Superior temporal gyrus (tissue), 1 donor: ENCODE data around the gene TAOK3.
A peak's percentile ranks its signal among the peaks of the same experiment; 100 is the strongest.
"Not testable (repeated sequence)": the region's sequence is repeated elsewhere in the genome, so short reads cannot be mapped to it uniquely, and the experiment has no call there.

Experiments
- DNase-seq: peaks from one replicate; pipeline ENCODE4 v3.0.0-alpha.2; 2016; ENCODE audit errors: extremely low spot score

TAOK3 gene

DNA sequence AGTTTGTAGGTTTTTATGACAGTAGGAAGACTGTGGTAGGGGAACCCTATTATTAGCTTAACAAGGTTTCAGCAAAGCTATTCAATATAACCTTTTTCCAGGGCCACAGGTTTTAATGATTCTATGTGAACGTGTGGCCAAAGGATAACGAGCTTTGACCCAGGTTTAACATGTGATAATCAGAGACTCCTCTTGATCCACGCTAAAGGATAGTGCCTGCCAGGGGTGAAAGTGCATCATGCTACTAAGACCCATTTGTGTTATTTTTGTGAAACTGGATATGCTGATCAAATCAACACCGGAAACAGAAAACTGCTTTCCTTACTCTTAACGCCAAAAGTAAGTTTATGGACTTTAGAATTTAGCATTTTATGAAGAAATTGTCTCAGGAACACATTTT is 909 bp upstream of the TAOK3 start:
- no peak for DNase-seq

DNA sequence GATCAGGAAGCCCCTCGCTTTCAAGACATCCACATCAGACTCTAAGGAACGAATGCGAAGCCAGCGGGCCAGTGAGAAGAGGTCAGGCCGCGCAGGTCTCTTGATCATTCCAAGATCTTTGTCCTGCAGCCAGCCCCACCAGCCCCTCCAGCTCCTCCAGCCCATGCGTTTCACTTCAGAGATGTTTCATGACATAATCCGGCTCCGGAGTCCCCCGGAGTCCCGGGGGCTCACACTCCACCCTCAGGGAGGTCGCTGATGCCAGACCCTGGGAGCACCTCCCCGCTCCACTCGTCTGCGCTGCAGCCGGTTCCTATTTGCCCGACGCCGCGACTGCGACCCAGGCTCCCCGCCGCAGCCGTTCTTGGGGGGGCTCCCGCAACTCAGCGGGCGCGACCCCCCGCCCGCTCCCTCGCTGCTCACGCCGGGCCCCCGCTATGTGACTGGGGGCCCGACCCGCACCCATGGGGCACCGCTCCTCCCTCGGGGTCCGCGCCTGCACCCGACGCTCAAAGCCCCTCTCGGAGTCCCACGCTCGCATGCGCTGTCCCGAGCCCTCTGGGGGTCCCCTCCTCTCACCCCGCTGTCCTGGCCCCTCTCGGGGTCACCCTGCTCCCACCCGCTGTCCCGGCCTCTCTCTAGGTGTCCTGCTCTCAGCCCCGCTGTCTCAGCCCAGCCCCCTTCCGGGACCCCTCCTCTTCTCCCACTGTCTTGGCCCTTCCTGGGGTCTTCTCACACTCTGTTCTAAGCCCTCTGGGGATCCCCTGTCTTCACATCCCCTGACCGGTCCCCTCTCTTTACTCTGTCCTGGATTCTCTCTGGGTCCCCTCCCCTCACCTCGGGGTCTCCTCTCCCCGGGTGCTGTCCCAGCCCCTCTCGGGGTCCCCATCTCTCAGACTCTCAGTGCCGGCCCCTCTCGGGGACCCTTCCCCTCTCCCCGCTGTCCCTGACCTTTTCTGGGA is 1.1 kb downstream of the TAOK3 start:
- DNase-seq = no peak

DNA sequence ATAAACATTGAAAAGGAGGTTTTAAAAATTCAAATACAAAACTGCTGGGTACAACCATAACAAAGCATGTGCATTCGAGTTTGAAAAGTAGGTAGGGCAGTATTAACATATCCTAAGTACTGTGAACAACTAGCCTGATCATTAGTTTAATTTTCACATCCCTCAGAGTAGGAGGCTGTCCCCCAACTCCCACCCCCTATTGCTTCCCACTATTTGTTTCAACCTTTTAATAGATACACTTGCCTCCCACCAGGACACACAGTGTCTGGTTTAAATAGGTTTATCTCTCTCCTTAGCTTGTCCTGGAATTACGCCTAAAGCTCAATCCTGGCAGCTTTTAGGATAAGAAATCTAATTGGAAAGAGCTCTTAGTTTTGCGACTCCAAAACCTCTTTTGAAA is 2.1 kb downstream of the TAOK3 start:
- no peak for DNase-seq

DNA sequence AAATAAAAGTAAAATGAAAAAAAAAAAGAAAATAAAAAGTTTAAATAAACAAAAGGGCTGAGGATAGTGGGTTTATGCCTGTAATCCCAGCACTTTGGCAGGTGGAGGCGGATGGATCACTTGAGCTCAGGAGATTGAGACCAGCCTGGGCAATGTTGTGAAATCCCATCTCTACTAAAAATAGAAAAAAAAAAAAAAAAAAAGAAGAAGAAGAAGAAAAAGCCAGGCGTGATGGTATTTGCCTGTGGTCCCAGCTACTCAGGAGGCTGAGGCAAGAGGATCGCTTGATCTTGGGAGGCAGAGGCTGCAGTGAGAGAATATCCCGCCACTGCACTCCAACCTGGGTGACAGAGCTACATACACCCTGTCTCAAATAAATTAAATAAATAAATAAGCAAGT is 3.9 kb downstream of the TAOK3 start:
- DNase-seq = no peak

DNA sequence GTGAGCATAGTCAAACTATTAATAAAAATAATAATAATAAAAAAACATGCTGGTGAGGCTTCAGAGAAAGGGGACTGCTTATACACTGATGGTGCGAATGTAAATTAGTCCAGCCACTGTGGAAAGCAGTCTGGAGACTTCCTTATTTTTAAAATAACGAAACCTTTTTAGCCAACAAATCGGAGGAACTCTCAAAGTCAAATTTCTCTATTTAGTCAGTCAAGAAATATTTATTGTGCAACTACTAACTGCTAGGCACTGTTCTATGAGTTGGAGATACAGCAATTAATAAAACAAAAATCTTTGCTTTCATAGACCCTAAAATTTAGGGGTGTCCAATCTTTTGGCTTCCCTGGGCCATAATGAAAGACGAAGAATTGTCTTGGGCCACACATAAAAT is 10.8 kb downstream of the TAOK3 start:
- no peak for DNase-seq

DNA sequence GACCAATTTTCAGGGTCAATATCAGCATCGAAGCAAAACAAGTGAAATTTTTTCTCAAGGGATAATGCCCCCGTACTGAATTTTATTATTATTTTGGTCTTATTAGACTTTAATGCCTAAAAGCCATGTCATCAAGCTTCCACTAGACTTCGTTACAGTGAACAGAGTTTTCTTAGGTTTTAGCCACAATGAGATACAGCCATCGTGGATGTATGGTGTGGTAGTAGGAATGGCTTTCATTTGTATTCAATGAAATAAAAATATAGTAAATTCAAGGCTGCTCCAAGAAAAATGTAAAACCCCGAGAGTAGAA is 11.7 kb downstream of the TAOK3 start:
- no peak for DNase-seq

DNA sequence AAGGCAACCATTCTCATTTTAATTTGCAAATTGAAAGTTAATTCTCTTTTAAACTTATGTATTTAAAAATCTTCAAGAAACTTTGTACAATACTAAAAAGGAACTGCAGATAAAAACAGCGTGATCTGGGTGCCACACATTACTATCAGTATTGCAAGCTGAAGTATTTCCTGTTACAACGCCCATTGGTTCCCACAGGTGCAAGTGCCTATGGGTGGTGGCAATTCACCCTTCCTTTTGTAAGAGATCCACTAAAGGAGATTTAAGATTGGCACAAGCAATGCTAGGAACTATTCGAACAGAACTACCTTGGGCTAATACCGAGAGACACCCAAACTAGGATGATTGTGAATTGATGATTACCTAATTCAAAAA is 13.2 kb downstream of the TAOK3 start:
- no peak for DNase-seq

DNA sequence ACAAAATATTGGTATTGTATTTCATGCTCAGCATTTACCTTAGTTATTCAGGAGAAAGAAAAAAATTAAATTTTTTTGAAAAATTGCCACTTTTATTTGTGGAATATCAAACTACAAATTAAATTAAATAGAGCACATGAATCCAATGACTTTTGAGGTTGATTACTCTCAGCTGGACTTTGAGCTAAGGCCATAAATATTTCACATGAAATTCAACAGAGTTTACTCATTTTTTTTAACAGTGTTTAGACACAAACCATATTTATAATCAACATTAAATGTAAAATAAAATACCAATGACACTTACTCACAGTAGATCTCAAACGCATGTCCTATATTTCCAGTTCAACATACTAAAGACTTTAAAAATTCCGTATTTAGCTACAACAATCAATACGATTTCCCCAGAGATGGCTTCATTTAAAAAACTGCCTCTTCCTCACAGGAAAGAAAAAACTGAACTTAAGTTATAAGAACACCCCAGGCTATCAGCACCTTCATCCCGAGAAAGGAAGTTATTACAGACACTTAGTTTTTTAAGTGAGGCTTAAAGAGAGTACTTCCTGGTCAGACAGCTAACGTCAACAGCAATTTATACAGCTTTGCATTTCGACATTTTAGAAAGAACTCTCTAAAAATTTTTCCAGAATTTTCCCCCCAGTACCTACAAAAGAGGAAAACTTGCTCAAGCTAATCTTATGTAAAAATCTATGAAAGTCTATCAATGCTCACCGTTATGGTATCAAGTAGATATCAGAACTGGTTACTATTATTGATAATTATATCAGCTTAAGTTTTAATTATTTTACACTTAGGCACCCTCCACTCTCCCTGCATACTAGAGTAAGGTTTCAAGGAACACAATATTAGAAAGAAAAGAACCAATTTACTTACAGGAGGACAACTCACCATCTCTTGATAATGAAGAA is 13.8 kb downstream of the TAOK3 start:
- DNase-seq = no peak

DNA sequence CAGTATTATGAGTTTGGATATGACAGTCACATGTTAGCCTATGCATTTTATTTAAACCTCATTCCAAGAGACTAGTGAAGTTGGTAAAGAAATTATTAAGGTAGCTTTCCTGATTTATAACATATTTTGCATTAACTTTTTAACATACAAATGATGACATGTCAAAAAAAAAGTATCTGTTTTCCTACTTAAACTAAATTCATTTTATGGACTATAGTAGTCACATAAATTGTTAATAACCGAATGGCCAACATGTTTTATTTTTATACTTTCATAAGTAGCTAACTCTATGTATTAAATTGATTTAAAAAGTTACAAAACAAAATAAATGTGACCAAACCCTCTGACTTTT is 14.7 kb downstream of the TAOK3 start:
- DNase-seq = no peak

DNA sequence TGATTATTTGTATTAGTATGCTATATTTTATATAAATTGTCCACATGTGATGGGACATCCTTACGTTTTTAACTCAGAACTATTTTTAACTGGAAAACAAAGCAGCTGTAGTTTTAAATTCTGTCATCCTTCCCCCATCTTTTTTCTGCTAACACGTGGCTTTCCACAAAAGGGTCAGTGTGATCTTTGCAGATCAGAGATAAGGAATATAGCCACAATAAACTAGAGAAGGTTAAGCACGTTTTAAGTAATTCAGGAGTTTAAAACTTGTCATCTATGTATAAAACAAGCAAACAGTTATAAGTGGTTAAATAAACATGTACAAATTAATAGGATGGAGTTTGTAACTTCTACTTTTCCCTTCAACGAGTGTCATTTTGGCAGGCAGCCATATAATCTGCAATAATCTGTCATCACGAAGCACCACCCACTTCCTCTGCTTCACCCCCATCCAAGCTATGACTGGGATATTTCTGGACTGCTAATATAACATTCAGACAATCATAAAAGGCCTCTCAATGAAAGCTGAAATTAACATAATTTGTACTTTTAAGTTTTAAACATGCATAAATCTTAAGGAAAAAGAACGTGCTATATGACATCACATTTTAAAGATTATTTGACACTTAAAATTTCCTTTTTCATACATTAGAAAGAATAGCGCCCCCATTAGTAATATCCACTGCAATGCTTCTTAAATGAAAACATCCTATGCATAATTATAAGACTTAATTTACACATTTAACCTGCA is 15.3 kb downstream of the TAOK3 start:
- peak; percentile 77 for DNase-seq

DNA sequence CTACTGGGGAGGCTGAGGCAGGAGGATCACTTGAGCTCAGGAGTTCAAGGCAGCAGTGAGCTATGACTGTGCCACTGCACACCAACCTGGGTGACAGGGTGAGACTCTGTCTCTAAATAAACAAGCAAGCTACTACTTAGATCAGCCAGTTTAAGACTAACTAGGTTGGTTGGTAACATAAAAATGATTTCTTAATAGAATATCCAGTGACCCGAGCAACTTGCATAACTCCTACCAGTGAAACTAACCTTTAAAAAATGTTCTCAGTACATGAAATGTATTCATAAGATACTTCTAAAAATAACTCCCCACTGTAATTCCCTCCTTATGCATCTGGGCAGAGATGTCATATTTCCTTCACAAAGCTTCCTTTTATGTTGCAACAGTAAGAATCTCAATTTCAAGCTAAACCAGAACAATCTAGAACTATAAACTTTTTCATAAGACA is 15.9 kb downstream of the TAOK3 start:
- no peak for DNase-seq

DNA sequence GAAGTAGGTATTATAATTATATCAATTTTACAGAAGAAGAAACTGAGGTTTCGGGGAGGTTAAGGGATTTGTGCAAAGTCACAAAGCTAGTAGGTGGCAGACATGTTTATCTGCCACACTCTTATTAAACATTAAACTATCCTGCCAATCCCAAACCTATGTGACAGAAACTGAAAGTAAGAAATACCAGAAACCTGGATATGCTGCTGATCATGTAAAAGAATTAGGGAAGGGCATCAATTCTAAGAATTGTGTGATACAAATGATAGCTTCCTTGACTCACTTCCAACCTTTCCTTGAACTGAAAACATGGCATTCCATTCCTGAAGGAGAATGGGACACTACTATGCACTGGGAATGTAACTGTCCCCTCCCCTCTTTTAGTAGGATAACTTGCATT is 16.9 kb downstream of the TAOK3 start:
- no peak for DNase-seq

DNA sequence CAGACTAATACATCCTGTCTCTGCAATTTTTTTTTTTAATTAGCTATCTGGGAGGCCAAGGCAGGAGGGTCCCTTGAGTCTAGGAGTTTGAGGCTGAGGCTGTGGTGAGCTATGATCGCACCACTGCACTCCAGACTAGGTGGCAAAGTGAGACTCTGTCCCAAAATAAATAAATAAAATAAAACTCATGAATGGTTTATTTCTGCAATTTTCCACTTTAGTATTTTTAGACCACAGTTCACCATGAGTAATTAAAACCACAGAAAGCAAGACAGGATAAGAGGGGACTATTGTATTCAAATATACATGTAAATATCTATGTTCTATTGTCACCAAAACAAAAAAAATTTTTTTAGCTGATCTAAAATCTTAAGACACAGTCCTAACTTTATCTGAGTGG is 17.8 kb downstream of the TAOK3 start:
- no peak for DNase-seq

DNA sequence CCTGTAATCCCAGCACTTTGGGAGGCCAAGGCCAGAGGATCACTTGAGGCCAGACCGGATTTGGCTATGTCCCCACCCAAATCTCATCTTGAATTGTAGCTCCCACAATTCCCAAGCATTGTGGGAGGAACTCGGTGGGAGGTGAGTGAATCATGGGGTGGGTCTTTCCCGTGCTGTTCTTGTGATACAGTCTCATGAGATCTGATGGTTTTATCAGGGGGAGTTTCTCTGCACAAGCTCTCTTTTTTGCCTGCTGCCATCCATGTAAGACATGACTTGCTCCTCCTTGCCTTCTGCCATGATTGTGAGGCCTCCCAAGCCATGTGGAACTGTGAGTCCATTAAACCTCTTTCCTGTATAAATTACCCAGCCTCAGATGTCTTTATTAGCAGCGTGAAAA is 18.2 kb downstream of the TAOK3 start:
- not testable (repeated sequence) for DNase-seq

DNA sequence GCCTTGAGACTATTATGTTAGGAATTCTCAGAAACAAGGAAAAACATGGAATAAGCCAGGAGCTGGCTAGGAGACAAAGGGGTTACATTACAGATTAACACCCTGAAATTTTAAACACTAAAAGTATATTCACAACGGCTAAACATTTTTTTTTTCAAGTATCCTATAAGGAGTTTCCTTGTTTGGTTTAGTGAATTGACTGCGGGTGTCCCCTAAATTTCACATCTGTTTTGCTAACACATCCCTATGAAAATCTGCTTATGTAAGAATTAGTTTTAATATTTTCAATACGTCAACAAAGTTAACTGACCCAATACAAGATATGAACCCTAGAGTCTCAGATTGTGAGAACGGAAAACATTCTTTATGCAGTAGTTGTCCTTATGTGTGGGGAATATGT is 19.0 kb downstream of the TAOK3 start:
- no peak for DNase-seq

DNA sequence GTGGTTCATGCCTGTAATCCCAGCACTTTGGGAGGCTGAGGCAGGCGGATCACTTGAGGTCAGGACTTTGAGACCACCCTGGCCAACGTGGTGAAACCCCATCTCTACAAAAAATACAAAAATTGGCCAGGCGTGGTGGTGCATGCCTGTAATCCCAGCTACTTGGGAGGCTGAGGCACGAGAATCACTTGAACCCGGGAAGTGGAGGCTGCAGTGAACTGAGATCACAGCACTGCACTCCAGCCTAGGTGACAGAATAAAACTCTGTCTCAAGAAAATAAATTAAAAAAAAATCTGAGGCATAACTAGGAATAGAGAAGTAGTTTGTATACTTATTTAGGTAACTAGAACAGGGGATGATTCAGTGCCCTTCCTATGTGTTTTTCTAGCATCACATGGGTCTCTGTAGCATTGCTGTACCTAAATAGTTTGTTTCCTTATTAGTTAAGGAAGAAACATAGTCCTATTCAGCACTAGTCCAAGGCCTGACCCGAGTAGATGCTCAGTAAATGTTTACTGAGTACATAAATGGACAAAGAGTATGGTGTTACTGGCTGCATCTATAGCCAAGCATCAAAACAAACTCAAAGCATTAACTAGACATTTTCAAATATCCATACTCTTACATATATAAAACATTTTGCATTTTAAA is 21.7 kb downstream of the TAOK3 start:
- no peak for DNase-seq

DNA sequence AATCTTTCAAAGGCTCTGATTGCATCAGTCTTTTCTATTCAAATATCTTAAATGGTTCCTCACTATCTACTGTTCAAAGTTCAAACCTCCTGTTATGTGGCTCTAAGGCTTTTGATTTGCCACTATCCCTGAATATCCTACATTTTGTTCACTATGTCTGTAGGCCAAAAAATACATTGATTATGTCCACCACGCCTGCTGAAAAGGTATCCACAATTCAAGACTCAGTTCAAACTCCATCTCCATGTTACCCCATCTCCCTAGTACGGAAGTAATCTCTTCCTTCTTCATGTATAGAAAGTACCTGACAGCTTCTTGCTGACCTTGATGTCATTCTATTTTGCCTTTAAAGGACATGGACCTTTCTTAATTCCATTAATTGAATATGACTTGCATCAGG is 24.8 kb downstream of the TAOK3 start:
- DNase-seq = no peak

DNA sequence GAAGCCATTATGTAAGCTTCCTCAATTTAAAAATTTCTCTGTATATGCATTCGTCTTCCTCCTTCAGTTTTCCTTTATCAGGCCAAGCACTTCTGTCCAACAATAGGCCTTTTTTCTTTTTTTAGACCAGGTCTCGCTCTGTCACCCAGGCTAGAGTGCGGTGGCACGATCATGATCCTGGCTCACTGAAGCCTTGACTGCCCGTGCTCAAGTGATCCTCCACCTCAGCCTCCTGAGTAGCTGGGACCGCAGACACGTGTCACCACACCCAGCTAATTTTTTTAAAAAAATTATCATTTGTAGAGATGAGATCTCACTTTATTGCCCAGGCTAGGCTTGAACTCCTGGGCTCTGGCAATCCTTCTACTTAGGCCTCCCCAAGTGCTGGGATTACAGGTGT is 25.8 kb downstream of the TAOK3 start:
- DNase-seq = no peak

DNA sequence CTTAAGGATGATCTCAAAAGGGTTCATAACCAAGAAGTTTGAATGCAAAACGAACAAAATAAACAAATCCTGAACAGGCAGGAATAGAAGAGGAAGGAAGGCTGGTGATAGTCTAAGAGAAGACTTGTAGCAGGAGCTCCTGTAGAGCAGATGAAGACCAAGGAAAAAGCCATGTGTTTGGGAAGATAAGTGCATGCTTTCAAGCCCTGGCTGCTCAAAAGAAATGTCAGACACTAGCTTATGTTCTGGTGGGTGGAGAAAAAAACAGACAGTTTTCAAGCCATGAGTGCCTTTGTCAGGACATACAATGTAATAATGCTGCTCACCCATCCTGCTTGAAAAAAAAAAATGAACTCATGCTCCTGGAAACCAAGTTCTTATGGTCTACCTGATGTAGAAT is 27.4 kb downstream of the TAOK3 start:
- no peak for DNase-seq

DNA sequence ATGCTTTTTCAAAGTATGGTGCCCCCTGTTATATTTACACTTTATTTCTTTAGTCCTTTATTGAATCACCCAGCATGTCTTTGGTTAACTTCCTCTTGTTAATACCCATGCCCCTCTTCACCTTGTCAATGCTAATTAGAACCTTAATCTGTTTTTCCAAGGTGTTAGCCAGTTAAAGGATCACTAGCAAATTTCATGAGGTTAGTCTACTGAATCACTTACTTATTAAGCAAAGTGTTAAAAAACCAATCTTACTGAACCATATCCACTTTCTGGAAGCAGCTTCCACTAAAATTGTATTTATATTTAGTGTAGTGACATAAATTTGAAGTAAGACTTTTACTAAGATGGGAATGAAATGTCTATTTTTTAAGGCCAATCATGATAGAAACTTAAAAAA is 27.9 kb downstream of the TAOK3 start:
- no peak for DNase-seq

DNA sequence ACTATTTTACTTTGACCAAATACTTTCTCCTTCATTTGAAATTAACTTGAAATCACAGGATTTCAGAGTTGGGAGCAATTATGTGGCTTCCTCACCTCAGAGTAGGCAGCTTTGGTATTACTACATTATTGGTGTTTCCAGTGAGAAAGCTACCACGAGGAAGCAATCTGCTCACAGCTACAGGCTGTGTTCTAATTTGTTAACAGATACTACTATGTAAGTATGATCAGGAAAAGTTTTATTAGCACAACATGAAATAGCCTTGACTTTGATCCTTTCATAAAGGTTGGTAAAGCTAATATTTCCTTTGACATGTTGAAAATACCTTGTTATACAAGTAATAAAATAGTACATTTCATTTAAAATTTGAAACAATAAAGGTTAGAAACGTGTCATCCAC is 30.6 kb downstream of the TAOK3 start:
- no peak for DNase-seq
